ENCODE data around the gene S1PR4.
"Not testable (repeated sequence)": the region's sequence is repeated elsewhere in the genome, so short reads cannot be mapped to it uniquely, and the experiment has no call there.

S1PR4 gene

DNA sequence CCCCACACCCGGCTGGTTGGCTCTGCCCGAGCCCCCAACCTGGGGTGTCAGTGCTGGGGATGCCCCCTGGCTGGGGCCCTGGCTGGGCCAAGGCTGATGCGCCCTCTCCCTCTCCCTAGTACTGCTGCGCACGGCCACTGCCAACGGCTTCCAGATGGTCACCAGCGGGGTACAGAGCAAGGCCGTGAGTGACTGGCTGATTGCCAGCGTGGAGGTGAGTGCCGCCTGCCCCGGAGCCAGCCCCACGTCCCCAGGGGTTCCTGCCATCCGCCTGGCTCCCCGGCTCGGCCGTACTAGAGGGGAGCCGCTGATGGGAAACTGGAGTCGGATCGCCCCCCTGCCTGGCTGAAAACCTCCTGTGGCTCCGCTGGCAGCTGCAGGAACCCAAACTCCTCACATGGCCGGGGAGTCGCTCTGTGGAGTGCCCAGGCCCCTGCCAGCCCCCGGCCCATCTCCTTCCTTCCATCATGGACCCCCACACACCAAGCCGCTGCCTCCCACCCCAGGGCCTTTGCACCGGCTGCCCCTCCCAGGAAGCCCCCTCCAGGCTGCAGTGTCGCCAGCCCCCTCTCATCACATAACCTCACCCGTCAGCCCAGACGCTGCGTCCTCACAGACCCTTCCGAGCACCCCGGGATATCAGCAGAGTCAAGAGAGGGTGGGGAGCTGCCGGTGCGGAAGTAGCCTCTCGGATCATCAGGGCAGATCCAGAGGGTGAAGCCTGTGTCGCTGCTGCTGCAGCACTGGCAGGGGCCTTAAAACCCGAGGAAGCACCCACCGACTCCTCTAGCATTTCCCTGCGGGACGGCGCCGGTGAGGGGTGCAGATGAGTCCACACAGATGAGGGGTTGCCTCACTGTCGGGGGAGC is 17.7 kb downstream of the S1PR4 start:
- no peak for DNase-seq (ENCODE audit: low read depth)

- no peak for DNase-seq (ENCODE audit: low read depth)
These were observed 18.3 kb downstream of the S1PR4 start for GRCh38 chr19:3196933-3197205.

GRCh38 chr19:3198901-3199700 is 20.5 kb downstream of the S1PR4 start:
- no peak for DNase-seq (ENCODE audit: low read depth)

- no peak for DNase-seq (ENCODE audit: low read depth)
These were observed 22.6 kb downstream of the S1PR4 start for GRCh38 chr19:3201072-3201700.

GRCh38 chr19:3201911-3202310 is 23.3 kb downstream of the S1PR4 start:
- DNase-seq (ENCODE audit: low read depth): no peak

GRCh38 chr19:3202346-3202745 is 23.8 kb downstream of the S1PR4 start:
- no peak for DNase-seq (ENCODE audit: low read depth)

DNA sequence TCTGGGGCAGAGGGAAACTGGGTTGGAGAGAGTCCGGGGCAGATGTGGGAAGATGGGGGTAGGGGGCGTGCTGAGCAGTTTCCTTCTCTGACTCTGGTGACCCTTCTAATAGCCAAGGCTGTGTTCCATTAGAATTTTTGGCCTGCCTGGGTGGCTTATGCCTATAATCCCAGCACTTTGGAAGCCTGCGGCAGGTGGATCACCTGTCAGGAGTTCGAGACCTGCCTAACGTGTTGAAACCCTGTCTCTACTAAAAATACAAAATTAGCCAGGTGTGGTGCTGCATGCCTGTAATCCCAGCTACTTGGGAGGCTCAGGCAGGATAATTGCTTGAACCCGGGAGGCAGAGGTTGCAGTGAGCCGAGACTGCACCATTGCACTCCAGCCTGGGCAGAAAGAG is 24.3 kb downstream of the S1PR4 start:
- DNase-seq (ENCODE audit: low read depth): not testable (repeated sequence)

DNA sequence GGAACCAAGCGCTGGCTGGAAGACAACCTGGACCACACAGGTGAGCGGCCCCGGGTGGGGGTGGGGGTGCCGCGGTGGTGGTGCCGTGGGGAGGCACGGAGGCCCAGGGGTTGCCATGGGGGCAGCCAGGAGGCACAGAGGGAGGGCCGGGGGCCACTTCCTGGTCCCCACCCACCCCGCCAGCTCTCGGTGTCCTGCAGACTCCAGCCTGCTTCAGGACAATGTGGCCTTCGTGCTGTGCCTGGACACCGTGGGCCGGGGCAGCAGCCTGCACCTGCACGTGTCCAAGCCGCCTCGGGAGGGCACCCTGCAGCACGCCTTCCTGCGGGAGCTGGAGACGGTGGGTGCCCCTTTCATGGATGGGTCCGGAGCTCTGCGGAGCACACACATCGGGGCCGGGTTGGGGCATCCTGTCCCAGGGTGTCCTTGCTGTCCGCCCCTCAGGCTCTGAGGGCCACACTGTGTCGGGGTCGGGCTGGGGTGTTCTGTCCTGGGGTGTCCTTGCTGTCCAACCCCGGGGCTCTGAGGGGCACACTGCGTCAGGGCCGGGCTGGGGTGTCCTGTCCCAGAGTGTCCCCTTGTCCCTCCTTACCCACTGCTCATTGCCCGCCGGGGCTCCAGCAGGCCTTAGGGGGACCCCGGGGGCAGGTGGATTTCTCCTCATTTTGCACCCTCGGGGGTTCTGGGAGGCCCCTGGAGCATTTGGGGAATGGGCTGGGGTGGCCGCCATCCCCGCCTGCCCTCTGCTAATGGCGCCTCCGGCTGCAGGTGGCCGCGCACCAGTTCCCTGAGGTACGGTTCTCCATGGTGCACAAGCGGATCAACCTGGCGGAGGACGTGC is 25.5 kb downstream of the S1PR4 start:
- no peak for DNase-seq (ENCODE audit: low read depth)

DNA sequence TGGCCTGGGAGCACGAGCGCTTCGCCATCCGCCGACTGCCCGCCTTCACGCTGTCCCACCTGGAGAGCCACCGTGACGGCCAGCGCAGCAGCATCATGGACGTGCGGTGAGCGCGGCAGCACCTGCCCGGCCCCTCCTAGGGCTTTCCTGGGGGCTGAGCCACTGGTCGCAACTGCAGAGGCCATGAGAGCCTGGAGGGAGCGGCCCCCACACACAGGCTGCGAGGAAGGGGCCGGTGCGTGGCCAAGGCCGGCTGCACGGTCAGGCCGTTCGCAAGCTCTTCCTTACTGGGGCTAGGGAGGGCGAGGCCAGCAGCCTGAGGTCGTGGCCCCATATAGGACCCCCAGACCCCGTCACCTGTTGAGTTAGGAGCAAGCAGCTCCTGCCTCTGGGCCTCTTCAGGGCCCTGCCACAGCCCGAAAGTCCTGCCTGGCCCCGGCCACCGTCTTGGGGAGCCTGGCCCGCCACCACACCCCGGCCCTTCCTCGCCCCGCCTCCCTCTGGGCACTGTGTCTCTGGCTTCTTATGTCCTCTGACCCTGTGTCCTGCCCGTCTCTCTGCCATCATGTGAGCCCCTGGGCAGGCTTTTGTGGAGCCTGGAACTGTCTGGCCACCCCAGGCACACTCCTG is 26.2 kb downstream of the S1PR4 start:
- DNase-seq (ENCODE audit: low read depth): no peak

DNA sequence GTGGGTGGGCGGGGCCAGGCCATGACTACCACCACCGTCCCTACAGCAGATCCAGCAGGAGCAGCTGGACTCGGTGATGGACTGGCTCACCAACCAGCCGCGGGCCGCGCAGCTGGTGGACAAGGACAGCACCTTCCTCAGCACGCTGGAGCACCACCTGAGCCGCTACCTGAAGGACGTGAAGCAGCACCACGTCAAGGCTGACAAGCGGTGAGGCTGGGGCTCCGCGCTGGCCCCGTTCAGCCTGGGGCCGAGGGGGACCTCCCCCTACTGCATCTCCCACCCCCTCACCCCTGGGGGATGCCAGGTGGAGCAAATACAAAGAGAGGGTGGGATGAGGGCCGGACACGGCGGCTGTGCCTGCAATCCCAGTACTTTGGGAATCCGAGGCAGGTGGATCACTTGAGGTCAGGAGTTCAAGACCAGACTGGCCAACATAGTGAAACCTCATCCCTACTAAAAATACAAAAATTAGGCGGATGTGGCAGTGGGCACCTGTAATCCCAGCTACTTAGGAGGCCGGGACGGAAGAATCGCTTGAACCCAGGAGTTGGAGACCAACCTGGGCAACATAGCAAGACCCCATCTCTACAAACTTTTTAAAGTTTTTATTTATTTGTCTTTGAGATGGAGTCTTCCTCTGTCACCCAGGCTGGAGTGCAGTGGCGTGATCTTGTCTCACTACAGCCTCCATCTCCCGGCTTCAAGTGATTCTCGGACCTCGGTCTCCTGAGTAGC is 27.8 kb downstream of the S1PR4 start:
- no peak for DNase-seq (ENCODE audit: low read depth)

GRCh38 chr19:3207461-3208242 is 29.1 kb downstream of the S1PR4 start:
- DNase-seq (ENCODE audit: low read depth): no peak

DNA sequence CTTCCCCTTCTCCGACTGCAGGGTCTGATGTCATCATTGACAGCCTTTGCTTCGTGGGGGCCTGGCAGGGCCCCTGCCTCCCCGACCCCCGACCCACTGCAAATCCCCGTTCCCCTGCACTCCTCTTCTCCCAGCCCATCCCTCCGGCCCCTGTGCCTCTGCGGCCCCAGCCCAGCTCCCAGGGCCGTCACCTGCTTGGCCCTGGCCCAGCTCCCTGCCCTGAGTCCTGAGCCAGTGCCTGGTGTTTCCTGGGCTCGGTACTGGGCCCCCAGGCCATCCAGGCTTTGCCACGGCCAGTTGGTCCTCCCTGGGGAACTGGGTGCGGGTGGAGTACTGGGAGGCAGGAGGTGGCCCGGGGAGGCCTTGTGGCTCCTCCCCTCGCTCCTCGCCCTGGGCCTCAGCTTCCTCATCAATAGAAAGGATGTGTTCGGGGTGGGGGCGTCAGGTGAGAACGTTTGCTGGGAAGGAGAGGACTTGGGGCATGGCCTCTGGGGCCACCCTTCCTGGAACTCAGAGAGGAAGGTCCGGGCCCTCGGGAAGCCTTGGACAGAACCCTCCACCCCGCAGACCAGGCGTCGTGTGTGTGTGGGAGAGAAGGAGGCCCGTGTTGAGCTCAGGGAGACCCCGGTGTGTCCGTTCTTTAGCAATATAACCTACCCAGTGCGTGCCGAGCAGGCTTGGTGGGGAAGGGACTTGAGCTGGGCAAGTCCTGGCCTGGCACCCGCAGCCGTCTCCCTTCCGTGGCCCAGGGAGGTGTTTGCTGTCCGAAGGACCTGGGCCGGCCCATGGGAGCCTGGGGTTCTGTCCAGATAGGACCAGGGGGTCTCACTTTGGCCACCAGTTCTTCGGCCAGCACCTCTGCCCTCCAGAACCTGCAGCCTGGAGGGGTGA is 30.0 kb downstream of the S1PR4 start:
- no peak for DNase-seq (ENCODE audit: low read depth)

GRCh38 chr19:3210347-3211017 is 31.9 kb downstream of the S1PR4 start:
- peak; percentile 50 for DNase-seq (ENCODE audit: low read depth)

GRCh38 chr19:3211191-3211590 is 32.6 kb downstream of the S1PR4 start:
- DNase-seq (ENCODE audit: low read depth): no peak

DNA sequence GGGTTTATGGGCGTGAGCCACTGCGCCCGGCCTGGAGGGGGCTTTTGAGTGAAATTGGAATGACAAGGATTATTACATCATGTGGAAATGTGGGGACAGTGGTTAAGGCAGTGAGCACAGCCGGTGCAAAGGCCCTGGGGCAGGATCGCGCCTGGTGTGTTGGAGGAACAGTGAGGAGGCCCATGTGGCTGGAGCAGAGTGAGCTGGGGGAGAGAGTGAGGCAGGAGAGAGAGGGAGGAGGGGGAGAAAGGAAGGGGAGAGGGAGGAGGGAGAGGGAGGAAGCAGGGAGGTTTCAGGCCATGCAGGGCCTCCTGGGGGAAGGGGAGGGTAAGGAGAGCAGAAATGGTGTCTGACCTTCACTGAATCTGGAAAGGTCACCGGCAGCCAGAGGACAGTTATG is 34.6 kb downstream of the S1PR4 start:
- DNase-seq (ENCODE audit: low read depth): no peak

- no peak for DNase-seq (ENCODE audit: low read depth)
These were observed 38.3 kb downstream of the S1PR4 start for GRCh38 chr19:3216874-3217273.

- no peak for DNase-seq (ENCODE audit: low read depth)
These were observed 42.0 kb downstream of the S1PR4 start for GRCh38 chr19:3220576-3220975.

- not testable (repeated sequence) for DNase-seq (ENCODE audit: low read depth)
These were observed 43.0 kb downstream of the S1PR4 start for GRCh38 chr19:3221576-3221975.

- DNase-seq (ENCODE audit: low read depth): no peak
These were observed 44.1 kb downstream of the S1PR4 start for GRCh38 chr19:3222709-3223108.
